Endothelial cell of hepatic sinusoid (primary cell): ENCODE measurements around the gene PIGS.
"Not testable (repeated sequence)": the region's sequence is repeated elsewhere in the genome, so short reads cannot be mapped to it uniquely, and the experiment has no call there.

Source experiments
- in situ Hi-C: cut with HindIII; loops from 2 replicates; pipeline ENCODE4 v1.10.0; 2017; ENCODE audit warnings: low sequenced_read_pairs

PIGS gene

DNA sequence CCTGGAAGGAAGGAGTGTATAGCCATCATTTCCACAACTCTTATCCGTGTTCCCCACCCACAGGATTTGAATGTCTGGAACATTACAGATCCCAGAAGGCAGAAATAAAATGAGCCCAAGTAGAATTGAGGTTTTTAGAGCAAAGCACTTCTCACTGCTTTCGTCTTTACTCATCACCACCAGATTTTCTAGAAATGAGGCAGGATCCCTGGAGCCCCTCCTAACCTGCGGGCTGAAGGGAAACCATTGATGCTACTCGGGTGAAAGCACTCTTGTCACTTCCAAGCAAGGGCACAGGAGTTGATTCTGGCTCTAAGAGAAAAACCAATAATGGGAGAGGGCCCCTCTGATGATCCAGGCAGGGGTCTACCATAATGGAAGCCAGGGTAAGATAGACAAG lies 8.2 kb upstream of the PIGS start:
- in situ Hi-C loops = no loop called here

GRCh38 chr17:28578246-28579195 lies 7.2 kb upstream of the PIGS start:
- in situ Hi-C loops = no loop called here

- in situ Hi-C loops = no loop called here
These were observed 6.1 kb upstream of the PIGS start for GRCh38 chr17:28577466-28577824.

- in situ Hi-C loops = no loop called here
These were observed 5.6 kb upstream of the PIGS start, which contains the start of gene ALDOC for GRCh38 chr17:28576758-28577465. Gene ALDOC (minus strand): TSS chr17:28576895. CDS start chr17:28575532, 1,363 bp downstream.

GRCh38 chr17:28576016-28576415 lies 4.7 kb upstream of the PIGS start:
- in situ Hi-C loops = not testable (repeated sequence)

DNA sequence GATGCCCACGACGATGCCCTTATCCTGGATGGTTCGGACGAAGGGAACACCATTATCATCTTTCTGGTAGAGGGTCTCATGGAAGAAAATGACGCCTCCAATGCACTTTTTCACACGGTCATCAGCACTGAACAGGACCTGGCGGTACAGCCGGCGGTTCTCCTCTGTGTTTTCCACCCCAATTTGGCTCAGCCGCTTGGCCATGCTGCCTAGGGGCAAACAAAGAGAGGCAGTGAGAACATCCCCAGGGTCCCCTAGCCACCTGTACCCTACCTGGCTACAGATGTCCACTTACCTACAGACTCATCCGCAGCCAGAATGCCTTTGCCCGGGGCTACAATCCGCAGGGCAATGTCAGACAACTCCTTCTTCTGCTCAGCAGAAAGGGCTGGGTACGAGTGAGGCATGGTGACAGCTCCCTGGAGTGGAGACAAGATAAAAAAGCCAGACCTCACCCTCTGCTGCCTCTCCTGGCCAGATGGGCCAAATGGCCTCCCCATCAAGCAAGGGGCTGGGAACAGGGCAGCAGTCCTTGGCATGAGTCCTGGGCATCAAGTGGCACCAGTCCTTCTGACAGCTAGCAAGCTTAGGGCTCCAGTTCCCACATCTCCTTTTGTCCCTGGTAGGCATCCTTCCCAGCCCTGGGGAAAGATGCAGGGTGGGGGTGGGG lies 3.9 kb upstream of the PIGS start:
- in situ Hi-C loops = no loop called here

- in situ Hi-C loops = no loop called here
These were observed 3.2 kb upstream of the PIGS start for GRCh38 chr17:28574526-28574925.

DNA sequence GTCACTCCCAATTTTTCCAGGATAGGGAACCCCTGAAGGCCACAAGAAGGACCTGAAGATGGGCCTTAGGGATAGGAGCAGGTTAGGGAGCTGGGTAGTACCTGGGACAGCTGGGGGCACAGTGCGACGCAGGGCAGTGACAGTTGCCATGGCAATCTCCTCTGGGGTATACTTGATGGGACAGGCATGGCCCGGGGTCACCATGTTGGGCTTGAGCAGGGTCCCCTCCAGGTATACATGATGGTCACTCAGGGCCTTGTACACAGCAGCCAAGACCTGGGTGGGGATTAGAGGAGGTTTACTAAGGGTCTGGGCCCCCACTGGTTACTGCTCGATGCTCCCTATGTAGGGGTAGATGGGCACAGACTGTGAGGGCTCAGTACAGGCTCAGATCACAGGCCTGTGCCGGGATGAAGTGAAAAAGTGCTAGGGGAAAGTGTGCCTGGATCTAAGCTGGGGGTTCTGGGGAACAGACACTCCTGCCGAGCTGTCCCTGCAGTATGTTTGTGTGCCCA lies 2.7 kb upstream of the PIGS start:
- in situ Hi-C loops = no loop called here

DNA sequence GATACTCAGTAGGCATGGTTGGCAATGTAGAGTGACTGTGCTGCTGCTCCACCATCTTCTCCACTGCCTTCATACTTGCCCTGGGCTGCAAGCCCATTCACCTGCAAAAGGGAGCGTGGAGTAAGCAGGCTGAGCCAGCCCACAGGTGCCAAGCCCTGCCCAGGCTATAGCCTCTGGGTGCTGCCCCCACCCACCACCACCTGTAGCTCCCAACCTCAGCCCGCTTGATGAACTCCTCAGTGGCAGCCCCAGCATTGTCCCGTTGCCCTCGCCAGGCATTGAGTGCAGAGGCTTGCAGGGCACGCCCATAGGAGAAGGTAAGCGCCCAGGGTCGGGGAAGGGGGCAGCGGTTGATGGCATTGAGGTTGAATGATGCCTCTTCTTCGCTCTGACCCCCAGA lies 2.2 kb upstream of the PIGS start:
- in situ Hi-C loops = no loop called here

- in situ Hi-C loops = no loop called here
These were observed 1.7 kb upstream of the PIGS start for GRCh38 chr17:28573040-28573380.

- in situ Hi-C loops = no loop called here
These were observed 1.1 kb upstream of the PIGS start for GRCh38 chr17:28572259-28573039.

DNA sequence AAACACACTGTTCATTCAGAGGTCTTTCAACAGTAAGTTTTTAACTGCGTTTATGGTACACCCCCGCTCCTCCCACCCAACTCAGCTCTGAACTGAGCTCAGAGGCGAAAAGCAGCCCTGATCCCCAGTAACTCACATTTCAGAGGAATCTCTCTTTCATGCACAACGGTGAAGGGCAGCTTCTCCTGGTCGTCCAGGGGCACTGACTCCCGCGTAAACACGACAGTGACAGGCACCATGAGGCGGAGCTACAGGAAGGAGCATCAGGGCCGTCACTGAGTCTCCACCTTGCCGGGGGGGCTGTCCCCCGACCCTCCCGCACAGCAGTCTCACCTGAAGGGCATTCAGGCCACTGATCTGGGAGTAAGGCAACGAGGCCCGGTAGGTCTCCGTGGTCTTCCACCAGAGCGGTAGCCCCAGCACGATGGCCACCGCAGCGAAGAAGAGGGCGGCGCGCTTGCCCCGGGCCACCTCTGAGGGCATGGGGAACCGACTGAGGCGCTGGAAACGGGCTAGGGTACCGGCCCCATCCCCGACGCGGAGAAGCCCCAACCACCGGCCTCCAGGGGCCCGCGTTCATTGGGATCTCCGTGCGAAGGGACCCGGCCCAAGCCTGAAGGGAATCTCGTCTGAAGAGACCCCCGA lies 486 bp downstream of the PIGS start:
- in situ Hi-C loops = no loop called here

DNA sequence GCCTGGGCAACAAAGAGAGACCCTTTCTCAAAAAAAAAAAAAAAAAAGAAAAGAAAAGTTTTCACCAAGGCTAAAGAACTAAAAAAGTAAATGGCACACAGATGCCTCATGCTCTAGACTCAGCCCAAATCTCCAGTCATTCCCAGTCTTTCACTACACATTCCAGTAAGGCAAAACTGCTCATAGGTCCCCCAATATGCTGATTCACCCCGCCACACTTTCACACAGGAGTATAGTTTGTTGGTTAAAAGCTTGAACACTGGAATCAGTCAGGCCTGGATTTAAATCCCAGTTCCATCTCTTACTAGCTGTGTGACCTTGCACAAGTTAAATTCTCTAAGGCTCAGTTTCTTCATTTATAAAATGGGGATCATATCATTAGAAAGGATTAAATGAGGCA lies 1.9 kb downstream of the PIGS start:
- in situ Hi-C loops = no loop called here

GRCh38 chr17:28567604-28568003 lies 3.7 kb downstream of the PIGS start:
- in situ Hi-C loops = no loop called here

DNA sequence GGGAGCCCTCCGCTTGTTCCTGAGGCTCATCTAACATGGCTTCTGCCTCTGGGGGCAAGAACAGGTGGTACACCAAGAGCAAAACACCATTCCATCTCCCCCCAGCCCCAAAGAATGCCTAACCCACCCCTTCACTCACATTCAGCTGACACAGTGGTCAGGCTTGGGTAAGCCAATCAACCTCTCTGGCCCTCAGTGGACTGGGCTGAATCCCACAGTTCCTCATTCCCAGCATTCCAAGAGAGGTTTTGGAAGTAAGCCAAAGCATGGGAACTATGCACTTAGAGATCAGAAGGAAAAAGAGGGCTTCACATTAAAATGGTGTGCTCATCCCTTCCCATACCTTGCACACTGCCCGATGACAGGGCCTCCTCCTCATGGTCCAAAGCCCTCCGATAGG lies 7.8 kb downstream of the PIGS start:
- in situ Hi-C loops = no loop called here

DNA sequence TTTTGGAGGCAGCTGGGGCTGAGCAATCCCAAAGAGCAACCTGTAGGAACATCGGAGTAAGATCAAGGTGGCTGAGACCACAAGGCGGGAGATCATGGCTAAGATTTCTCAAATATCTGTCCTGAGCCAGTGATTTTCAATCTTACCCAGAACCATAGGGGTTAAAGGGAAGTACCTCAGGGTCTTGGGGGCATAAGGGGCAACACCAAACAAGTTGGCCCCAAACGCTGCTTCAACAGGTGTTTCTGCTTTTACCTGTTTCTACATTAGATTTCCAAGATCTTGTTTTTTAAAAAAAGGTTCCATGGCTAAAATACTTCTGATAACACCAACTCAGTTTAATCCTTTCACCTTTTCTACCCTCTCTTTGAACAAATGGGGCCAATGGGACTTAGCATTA lies 16.3 kb downstream of the PIGS start:
- in situ Hi-C loops = no loop called here

- in situ Hi-C loops = no loop called here
These were observed 16.8 kb downstream of the PIGS start for GRCh38 chr17:28554565-28554964.

GRCh38 chr17:28553000-28553505 lies 18.3 kb downstream of the PIGS start:
- in situ Hi-C loops = no loop called here

- in situ Hi-C loops = no loop called here
These were observed 18.9 kb downstream of the PIGS start, which contains the start of gene UNC119 for GRCh38 chr17:28552176-28552999. Gene UNC119 (minus strand): TSS chr17:28552624. CDS start chr17:28552557, 67 bp downstream.
